Testis (tissue), 2 donors: ENCODE measurements around the gene FAM53A.

ENCODE experiments used
- CTCF ChIP-seq, 3 experiments: fragments of 450-650 bp in 2 of 3; fragments of 200-600 bp in 1 of 3; sonication (generic) in 1 of 3; IDR thresholded peaks; one replicate each; pipeline ENCODE4 v1.5.1; 2016 to 2019; ENCODE audit warnings: antibody characterized with exemption in 3 of 3, mild to moderate bottlenecking in 2 of 3, moderate library complexity in 1 of 3
- POLR2A ChIP-seq: fragments of 450-650 bp; IDR thresholded peaks from one replicate; pipeline ENCODE4 v1.6.1; 2017; ENCODE audit warnings: antibody characterized with exemption, mild to moderate bottlenecking, moderate library complexity

GRCh38 chr4:1695913-1696312 is 11.8 kb upstream of the FAM53A start:
- TF ChIP-seq CTCF (IDR thresholded peaks at IDR 0.05) (no peak), POLR2A (no peak)
